ENCODE data around the gene APPBP2.
"Not testable (repeated sequence)": the region's sequence is repeated elsewhere in the genome, so short reads cannot be mapped to it uniquely, and the experiment has no call there.

The APPBP2 gene

GRCh38 chr17:60559995-60560859 lies 34.2 kb upstream of the APPBP2 start:
- ChIA-PET POLR2A (no interaction called here), CTCF (interaction anchor here (0.8 to 1.6 kb wide), 2 partner anchors 13 to 15 kb away, joined by 3 to 5 read pairs; no protein-coding TSS in a partner anchor)
- Histone ChIP-seq H3K27ac (ENCODE audit: insufficient read depth in 1 of 2, low read depth in 1 of 2, low read length in 2 of 2, poor library complexity in 1 of 2, severe bottlenecking in 2 of 2) (no peak overlapping the region), H3K27me3 (replicated peaks in 2 of 5; ENCODE audit: control insufficient read depth in 4 of 5, insufficient read depth in 5 of 5, low read length in 4 of 5) (no peaks in the 10 kb centered on the region), H3K36me3 (ENCODE audit: control insufficient read depth in 4 of 4, insufficient read depth in 4 of 4, low read length in 3 of 4) (no peaks in the 10 kb centered on the region), H3K4me1 (ENCODE audit: control extremely low read depth in 1 of 4, control insufficient read depth in 4 of 4, insufficient read depth in 4 of 4, low read length in 3 of 4) (no peaks in the 10 kb centered on the region), H3K9me3 (ENCODE audit: control extremely low read depth in 1 of 5, control insufficient read depth in 4 of 5, insufficient read depth in 2 of 5, low read depth in 1 of 5, low read length in 4 of 5) (peaks cover 0 to 14% (median 7%) of the 10 kb centered on the region in 5 experiments), H3K4me3 (ENCODE audit: control insufficient read depth in 1 of 7, extremely low read depth in 1 of 7, insufficient read depth in 4 of 7, low read depth in 2 of 7, low read length in 6 of 7) (no peak overlapping the region)
- no peak for DNase-seq
- WGBS (ENCODE audit: insufficient coverage): 97% methylated on average over 26 of the region's 26 CpGs

- ChIA-PET POLR2A (no interaction called here), CTCF (no interaction called here)
- Histone ChIP-seq H3K4me3 (ENCODE audit: control insufficient read depth in 1 of 7, extremely low read depth in 1 of 7, insufficient read depth in 4 of 7, low read depth in 2 of 7, low read length in 6 of 7) (no peak overlapping the region), H3K27ac (ENCODE audit: insufficient read depth in 1 of 2, low read depth in 1 of 2, low read length in 2 of 2, poor library complexity in 1 of 2, severe bottlenecking in 2 of 2) (no peak overlapping the region), H3K27me3 (replicated peaks in 2 of 5; ENCODE audit: control insufficient read depth in 4 of 5, insufficient read depth in 5 of 5, low read length in 4 of 5) (no peaks in the 10 kb centered on the region), H3K4me1 (ENCODE audit: control extremely low read depth in 1 of 4, control insufficient read depth in 4 of 4, insufficient read depth in 4 of 4, low read length in 3 of 4) (no peaks in the 10 kb centered on the region), H3K9me3 (ENCODE audit: control extremely low read depth in 1 of 5, control insufficient read depth in 4 of 5, insufficient read depth in 2 of 5, low read depth in 1 of 5, low read length in 4 of 5) (peaks cover 0 to 14% (median 7%) of the 10 kb centered on the region in 5 experiments), H3K36me3 (ENCODE audit: control insufficient read depth in 4 of 4, insufficient read depth in 4 of 4, low read length in 3 of 4) (no peaks in the 10 kb centered on the region)
- no peak for DNase-seq
- WGBS (ENCODE audit: insufficient coverage): 99% methylated on average over 7 of the region's 8 CpGs
Measured at GRCh38 chr17:60559659-60559994, 33.6 kb upstream of the APPBP2 start.

GRCh38 chr17:60557805-60558204 lies 31.8 kb upstream of the APPBP2 start:
- WGBS (ENCODE audit: insufficient coverage): no CpG with 5 or more reads among the region's 2 CpGs
- POLR2A ChIA-PET: no interaction called here
- Histone ChIP-seq H3K4me1 (ENCODE audit: control extremely low read depth in 1 of 4, control insufficient read depth in 4 of 4, insufficient read depth in 4 of 4, low read length in 3 of 4) (no peaks in the 10 kb centered on the region), H3K9me3 (ENCODE audit: control extremely low read depth in 1 of 5, control insufficient read depth in 4 of 5, insufficient read depth in 2 of 5, low read depth in 1 of 5, low read length in 4 of 5) (peaks cover 0 to 23% (median 7%) of the 10 kb centered on the region in 5 experiments), H3K27ac (ENCODE audit: insufficient read depth in 1 of 2, low read depth in 1 of 2, low read length in 2 of 2, poor library complexity in 1 of 2, severe bottlenecking in 2 of 2) (no peak overlapping the region), H3K36me3 (ENCODE audit: control insufficient read depth in 4 of 4, insufficient read depth in 4 of 4, low read length in 3 of 4) (peaks cover 0 to 5% (median 0%) of the 10 kb centered on the region in 4 experiments), H3K27me3 (replicated peaks in 2 of 5; ENCODE audit: control insufficient read depth in 4 of 5, insufficient read depth in 5 of 5, low read length in 4 of 5) (no peaks in the 10 kb centered on the region), H3K4me3 (ENCODE audit: control insufficient read depth in 1 of 7, extremely low read depth in 1 of 7, insufficient read depth in 4 of 7, low read depth in 2 of 7, low read length in 6 of 7) (no peak overlapping the region)
- CTCF ChIA-PET: interaction anchor here (0.7 to 1.4 kb wide), 3 partner anchors 10 to 44 kb away, joined by 4 to 5 read pairs (median 4); no protein-coding TSS in a partner anchor
- DNase-seq: peak in 2 of 3 donors; percentile 22 to 34

GRCh38 chr17:60555786-60556185 lies 29.7 kb upstream of the APPBP2 start:
- no peak for DNase-seq
- no peak overlapping the region for H3K27ac ChIP-seq (ENCODE audit: insufficient read depth in 1 of 2, low read depth in 1 of 2, low read length in 2 of 2, poor library complexity in 1 of 2, severe bottlenecking in 2 of 2)
- WGBS (ENCODE audit: insufficient coverage): 100% methylated on average over 3 of the region's 4 CpGs
- H3K4me1 ChIP-seq (ENCODE audit: control extremely low read depth in 1 of 4, control insufficient read depth in 4 of 4, insufficient read depth in 4 of 4, low read length in 3 of 4): no peaks in the 10 kb centered on the region
- no peaks in the 10 kb centered on the region for H3K27me3 ChIP-seq (replicated peaks in 2 of 5; ENCODE audit: control insufficient read depth in 4 of 5, insufficient read depth in 5 of 5, low read length in 4 of 5)
- peaks cover 0 to 6% (median 0%) of the 10 kb centered on the region in 4 experiments for H3K36me3 ChIP-seq (ENCODE audit: control insufficient read depth in 4 of 4, insufficient read depth in 4 of 4, low read length in 3 of 4)
- peaks cover 0 to 24% (median 7%) of the 10 kb centered on the region in 5 experiments for H3K9me3 ChIP-seq (ENCODE audit: control extremely low read depth in 1 of 5, control insufficient read depth in 4 of 5, insufficient read depth in 2 of 5, low read depth in 1 of 5, low read length in 4 of 5)
- ChIA-PET CTCF (no interaction called here), POLR2A (no interaction called here)
- no peak overlapping the region for H3K4me3 ChIP-seq (ENCODE audit: control insufficient read depth in 1 of 7, extremely low read depth in 1 of 7, insufficient read depth in 4 of 7, low read depth in 2 of 7, low read length in 6 of 7)

GRCh38 chr17:60554377-60554788 lies 28.3 kb upstream of the APPBP2 start:
- no peak overlapping the region for H3K27ac ChIP-seq (ENCODE audit: insufficient read depth in 1 of 2, low read depth in 1 of 2, low read length in 2 of 2, poor library complexity in 1 of 2, severe bottlenecking in 2 of 2)
- no CpG with 5 or more reads among the region's 2 CpGs for WGBS (ENCODE audit: insufficient coverage)
- ChIA-PET CTCF (no interaction called here), POLR2A (no interaction called here)
- H3K36me3 ChIP-seq (ENCODE audit: control insufficient read depth in 4 of 4, insufficient read depth in 4 of 4, low read length in 3 of 4): peaks cover 0 to 6% (median 0%) of the 10 kb centered on the region in 4 experiments
- no peaks in the 10 kb centered on the region for H3K27me3 ChIP-seq (replicated peaks in 2 of 5; ENCODE audit: control insufficient read depth in 4 of 5, insufficient read depth in 5 of 5, low read length in 4 of 5)
- peaks cover 0 to 24% (median 7%) of the 10 kb centered on the region in 5 experiments for H3K9me3 ChIP-seq (ENCODE audit: control extremely low read depth in 1 of 5, control insufficient read depth in 4 of 5, insufficient read depth in 2 of 5, low read depth in 1 of 5, low read length in 4 of 5)
- H3K4me3 ChIP-seq (ENCODE audit: control insufficient read depth in 1 of 7, extremely low read depth in 1 of 7, insufficient read depth in 4 of 7, low read depth in 2 of 7, low read length in 6 of 7): no peak overlapping the region
- DNase-seq: no peak
- no peaks in the 10 kb centered on the region for H3K4me1 ChIP-seq (ENCODE audit: control extremely low read depth in 1 of 4, control insufficient read depth in 4 of 4, insufficient read depth in 4 of 4, low read length in 3 of 4)

GRCh38 chr17:60552255-60552654 lies 26.2 kb upstream of the APPBP2 start:
- H3K36me3 ChIP-seq (ENCODE audit: control insufficient read depth in 4 of 4, insufficient read depth in 4 of 4, low read length in 3 of 4); H3K27ac ChIP-seq (ENCODE audit: insufficient read depth in 1 of 2, low read depth in 1 of 2, low read length in 2 of 2, poor library complexity in 1 of 2, severe bottlenecking in 2 of 2); H3K4me3 ChIP-seq (ENCODE audit: control insufficient read depth in 1 of 7, extremely low read depth in 1 of 7, insufficient read depth in 4 of 7, low read depth in 2 of 7, low read length in 6 of 7); H3K4me1 ChIP-seq (ENCODE audit: control extremely low read depth in 1 of 4, control insufficient read depth in 4 of 4, insufficient read depth in 4 of 4, low read length in 3 of 4); H3K27me3 ChIP-seq (replicated peaks in 2 of 5; ENCODE audit: control insufficient read depth in 4 of 5, insufficient read depth in 5 of 5, low read length in 4 of 5); CTCF ChIA-PET; POLR2A ChIA-PET; DNase-seq: not testable (repeated sequence)
- WGBS (ENCODE audit: insufficient coverage): 95% methylated on average over 3 of the region's 13 CpGs
- H3K9me3 ChIP-seq (ENCODE audit: control extremely low read depth in 1 of 5, control insufficient read depth in 4 of 5, insufficient read depth in 2 of 5, low read depth in 1 of 5, low read length in 4 of 5): peaks cover 0 to 14% (median 0%) of the 10 kb centered on the region in 5 experiments

GRCh38 chr17:60548990-60549389 lies 22.9 kb upstream of the APPBP2 start:
- Histone ChIP-seq H3K27ac (ENCODE audit: insufficient read depth in 1 of 2, low read depth in 1 of 2, low read length in 2 of 2, poor library complexity in 1 of 2, severe bottlenecking in 2 of 2) (no peak overlapping the region), H3K9me3 (ENCODE audit: control extremely low read depth in 1 of 5, control insufficient read depth in 4 of 5, insufficient read depth in 2 of 5, low read depth in 1 of 5, low read length in 4 of 5) (peaks cover 0 to 9% (median 0%) of the 10 kb centered on the region in 5 experiments), H3K4me3 (ENCODE audit: control insufficient read depth in 1 of 7, extremely low read depth in 1 of 7, insufficient read depth in 4 of 7, low read depth in 2 of 7, low read length in 6 of 7) (no peak overlapping the region), H3K36me3 (ENCODE audit: control insufficient read depth in 4 of 4, insufficient read depth in 4 of 4, low read length in 3 of 4) (peaks cover 0 to 6% (median 0%) of the 10 kb centered on the region in 4 experiments), H3K27me3 (replicated peaks in 2 of 5; ENCODE audit: control insufficient read depth in 4 of 5, insufficient read depth in 5 of 5, low read length in 4 of 5) (no peaks in the 10 kb centered on the region), H3K4me1 (ENCODE audit: control extremely low read depth in 1 of 4, control insufficient read depth in 4 of 4, insufficient read depth in 4 of 4, low read length in 3 of 4) (no peaks in the 10 kb centered on the region)
- ChIA-PET POLR2A (no interaction called here), CTCF (no interaction called here)
- 100% methylated on average over 1 of the region's 3 CpGs for WGBS (ENCODE audit: insufficient coverage)
- no peak for DNase-seq
